Retina (tissue), 1 donor: ENCODE data around the gene UCP3.
A peak's percentile ranks its signal among the peaks of the same experiment; 100 is the strongest.

Source experiments
- DNase-seq: peaks from one replicate; pipeline ENCODE4 v3.0.0-alpha.2; 2016

The UCP3 gene

DNA sequence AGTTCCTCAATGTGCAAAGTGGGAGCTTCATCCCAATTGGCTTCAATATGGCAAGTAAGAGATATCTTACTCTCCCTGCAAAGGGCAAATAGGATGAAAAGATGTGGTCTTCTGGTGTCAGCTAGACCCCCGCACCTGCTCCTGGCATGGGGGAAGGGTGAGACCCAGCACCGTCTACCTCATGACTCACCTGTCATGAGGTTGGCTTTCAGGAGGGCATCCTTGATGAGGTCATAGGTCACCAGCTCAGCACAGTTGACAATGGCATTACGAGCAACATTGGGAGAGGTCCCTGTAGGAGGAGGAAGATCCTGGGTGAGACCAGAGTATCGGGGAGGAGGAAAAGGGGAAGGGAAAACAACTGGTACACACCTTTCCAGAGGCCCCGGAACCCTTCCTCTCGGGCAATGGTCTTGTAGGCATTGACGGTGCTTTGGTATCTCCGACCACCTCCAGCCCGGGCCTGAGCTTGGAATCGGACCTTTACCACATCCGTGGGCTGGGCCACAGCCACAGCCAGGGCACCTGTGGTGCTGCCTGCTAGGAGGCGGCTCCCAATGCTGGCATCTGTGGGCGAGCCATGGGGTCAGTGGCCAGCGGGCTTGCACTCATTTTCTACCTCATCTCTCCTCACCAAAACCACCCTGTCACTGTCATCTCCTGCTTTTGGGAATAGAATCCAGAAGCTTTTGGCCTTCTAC, 32.3 kb downstream of the UCP3 start:
- no peak for DNase-seq

DNA sequence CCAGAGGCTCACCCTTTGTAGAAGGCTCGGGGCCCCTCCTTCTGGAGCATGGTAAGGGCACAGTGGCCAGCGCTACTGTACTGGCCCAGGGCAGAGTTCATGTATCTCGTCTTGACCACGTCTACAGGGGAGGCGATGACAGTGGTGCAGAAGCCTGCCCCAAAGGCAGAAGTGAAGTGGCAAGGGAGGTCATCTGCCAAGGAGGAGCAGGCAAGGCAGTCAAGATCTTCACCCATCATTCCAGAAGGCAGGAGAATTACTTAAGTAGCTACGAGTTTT, 33.5 kb downstream of the UCP3 start:
- no peak for DNase-seq

DNA sequence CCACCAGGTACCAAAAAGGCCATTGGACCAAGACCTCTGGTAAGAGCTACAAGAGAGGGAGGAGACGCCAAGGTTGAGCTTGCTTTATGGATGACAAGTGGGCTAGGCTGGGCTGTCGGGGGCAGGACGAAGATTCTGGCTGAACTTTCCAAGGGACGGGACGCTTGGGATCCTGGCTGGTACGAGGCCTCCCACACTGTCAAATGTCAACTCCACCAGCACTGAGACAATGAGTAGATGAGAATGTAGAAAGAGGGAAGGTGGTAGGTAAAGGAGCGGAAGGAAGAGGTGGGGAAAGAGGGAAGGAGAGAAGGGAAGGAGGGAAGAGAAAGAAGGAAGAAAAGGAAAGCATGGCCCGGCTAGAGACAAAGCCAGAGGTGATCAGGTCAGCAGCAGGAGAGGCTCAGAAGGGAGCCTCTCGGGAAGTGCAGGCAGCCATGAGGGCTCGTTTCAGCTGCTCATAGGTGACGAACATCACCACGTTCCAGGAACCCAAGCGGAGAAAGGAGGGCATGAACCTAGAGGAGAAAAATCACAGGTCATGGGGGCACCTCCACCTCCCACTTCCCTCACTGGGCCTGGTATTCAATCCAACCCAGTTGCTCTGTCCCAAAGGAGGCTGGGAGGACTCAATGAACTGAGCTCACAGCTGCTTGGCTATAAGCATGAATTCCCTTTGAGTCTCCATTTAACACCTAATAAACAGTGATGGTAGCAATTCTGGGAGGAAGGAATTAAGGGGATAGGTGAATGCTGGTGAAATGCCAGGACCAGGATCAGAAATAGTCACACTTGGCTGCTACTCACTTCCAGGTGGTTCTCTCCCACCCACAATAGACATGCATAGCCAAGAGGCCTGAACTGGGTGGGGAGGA, 34.0 kb downstream of the UCP3 start:
- DNase-seq, result no peak

DNA sequence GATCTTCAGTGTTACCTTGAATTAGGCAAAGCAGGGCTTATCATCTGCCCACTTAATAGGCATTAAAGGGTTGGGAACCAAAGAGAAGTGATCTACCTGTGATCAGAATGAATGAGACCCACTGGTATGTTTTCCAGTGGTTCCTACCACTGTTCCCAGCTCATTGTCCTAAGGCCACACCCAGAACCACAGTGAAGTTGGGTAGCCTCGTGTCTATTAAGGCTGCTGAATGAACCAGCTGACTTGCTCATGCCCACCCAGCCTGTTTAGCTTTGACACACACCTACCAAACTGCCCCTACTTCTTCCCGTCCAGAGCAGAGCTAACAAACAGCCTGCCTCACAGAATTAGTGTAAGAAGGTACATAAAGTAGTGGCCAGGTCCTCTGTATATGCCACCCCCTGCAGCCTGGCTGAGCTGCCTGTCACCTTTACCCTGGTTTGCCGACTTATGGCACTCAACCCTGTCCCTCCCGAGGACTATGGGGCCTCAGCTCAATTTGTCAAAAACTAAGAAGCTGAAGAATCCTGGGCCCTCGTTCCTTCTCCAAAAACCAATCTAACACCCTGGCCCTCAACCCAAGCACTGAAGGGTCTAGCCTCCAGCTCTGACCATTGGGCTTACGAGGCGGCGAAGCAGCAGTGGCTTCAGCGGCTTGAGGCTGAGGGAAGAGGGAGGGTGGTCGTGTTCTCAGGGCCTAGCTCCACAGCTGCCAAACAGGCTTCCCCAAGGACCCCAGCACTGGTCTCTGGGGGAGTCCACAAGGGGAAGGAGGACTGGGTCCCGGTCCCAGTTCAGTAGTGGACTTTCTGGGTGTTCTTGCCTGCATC, 36.0 kb downstream of the UCP3 start:
- DNase-seq, result no peak

DNA sequence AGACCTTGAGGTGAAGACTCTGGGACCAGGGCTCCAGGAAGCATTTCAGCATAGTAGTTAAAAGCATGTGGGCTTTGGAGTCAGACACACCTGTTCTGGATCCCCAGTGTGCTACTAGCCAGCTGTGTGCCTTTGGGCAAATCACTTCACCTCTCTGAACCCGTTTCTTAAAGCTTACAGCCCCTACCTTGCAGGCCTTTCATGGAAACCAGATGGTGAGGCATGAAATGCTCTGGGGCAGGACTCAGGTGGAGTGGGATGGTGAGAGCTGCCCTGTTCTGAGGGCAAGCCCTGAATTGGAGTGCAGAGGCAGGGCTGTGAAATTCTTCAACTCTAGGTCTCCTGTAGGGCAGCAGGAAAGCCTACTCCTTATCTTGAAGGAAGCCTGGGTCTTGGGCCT, 36.7 kb downstream of the UCP3 start:
- no peak for DNase-seq

DNA sequence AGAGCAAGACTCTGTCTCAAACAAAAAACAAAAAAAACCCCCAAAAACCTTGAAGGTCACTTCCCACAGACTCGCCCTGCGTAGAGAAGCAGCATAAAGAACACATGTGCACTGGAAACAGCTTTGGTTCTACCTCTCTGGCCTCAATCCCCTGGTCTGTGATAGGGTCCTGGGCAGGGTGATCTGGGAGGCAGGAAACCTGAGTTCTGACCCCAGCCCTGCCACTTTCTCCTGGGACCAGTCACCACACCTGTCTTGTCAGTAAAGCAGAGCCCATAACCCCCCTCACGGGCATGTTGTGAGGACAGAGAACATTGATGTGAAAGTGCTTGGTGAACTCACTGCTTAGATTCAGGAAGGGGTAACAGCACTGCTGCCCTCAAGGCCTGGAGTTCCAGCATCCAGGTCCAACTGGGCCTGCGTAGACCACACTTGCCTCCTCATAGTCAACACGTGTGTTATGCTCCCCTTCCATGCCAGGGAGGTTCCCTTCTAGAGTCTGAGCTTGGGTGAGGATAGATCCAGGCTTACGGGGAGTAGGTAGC, 37.6 kb downstream of the UCP3 start:
- no peak for DNase-seq

DNA sequence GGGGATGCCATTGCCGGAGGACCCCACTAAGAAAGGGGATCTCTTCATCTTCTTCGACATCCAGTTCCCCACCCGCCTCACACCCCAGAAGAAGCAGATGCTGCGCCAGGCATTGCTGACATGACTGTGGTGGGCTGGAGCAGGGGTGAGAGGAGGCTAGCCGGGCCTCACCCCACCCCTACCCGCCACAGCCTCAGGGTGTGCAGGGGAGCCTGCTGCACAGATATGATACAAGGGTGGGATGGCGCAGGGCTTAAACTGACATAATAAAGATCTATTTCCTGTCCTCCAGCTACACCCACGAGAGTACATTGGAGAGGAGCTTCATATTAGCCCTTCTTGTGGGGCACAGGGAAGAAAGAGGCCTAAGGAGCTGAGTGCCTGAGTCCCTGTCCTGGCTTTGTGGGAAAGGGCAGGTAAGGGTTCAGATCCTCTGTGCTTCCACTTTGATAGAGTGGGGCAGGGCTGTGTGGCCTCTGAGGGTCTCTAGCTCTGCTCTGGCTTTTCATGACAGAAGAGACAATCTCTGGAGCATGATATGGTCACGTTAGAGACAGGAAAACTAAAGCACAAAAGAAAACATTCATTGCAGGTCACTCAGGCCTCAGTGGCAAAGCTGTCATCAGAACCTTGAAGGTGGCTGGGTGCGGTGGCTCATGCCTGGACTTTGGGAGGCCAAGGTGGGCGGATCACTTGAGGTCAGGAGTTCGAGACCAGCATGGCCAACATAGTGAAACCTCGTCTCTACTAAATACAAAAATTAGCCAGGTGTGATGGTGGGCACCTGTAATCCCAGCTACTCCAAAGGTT, 38.7 kb downstream of the UCP3 start:
- no peak for DNase-seq

DNA sequence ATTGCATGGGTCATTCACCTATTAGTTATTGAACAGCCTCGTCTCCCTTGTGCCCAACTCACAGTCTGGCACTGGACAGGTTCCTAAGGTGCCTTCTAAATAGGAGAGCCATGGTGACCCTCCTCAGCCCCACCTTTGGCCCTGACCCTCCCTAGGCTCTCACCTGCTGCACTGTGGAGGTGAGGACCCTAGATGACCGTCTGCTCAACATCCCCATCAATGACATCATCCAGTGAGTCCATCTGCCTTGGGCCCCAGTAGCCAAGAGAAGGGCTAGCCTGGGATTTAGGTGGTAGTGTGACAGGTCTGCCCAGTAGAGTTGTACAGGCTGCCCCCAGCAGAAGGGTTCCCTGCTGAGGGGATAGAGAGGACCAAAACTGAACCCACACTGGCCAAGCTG, 39.8 kb downstream of the UCP3 start:
- DNase-seq, result no peak

DNA sequence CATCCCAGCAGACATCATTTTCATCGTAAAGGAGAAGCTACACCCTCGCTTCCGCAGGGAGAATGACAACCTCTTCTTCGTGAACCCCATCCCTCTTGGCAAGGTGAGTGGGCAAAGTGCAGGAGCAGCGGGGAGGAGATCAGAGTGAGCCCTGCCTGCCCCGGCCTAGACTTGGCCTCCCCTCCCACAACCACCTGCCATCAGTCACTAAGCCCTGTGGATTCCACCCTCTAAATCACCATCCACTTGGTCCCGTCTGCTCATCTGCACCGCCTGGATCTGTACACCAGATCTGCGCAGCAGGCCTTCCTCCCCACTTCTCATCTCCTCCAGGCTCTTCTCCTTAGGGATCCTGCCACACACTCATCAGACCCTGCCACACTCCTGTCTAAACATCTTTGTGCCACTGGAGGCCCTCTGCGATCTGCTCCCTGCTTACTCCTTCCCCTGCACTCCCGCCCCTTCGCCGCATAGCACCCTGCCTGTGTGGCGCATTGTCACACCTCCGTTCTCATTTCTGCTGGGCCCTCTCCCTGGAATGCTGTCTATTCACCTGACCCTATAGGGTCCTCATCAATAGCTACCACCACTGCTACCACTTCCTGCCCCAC, 40.4 kb downstream of the UCP3 start:
- no peak for DNase-seq

DNA sequence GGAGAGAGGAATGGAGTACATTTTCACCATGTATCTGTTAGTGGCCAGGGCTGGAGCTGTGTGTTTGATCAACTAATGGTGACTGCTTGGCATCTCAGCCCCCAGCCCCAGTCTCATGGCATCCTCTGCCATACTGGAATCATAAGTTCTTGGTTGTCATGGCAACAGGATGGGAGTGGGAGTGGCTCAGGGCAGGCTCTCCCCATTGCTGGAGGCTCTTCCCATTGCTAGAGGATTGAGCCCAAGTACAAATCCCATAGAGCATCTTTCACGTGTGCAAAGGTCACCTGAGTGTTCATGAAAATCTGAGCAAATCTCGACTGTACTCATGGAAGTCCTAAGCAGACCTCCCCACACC, 43.1 kb downstream of the UCP3 start:
- DNase-seq, result no peak

DNA sequence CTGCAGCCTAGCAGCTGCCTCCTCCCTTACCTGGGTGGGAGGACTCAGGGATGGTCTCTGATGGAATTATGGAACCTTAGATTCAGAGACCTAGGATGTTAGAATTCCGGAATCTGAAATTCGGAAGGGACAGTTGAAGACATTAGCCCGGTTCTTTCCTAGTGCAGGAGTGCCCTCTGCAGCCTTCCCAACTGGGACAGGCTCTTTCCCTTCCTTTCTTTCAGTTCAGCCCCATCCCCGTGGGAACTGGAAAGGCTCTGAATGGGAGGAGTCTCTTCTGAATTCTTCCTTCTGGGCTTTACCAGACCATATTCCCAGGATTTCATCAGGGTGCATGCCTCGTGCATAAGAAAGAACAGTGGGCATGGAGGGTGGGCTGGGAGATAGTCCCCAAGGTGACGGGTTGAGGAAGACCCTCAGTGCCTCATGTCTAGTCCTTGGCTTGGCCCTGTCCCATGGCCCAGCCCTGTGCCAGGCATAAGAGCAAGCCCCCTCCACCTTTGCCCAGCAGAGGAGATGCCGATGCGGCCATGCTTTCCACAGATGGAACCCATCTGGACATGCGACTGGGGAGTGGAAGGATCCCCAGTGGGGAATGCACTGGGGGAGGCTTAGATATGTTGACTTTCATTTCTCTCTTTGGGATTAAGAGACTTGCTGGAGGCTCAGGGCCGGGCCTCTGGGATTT, 43.7 kb downstream of the UCP3 start:
- DNase-seq, result no peak

DNA sequence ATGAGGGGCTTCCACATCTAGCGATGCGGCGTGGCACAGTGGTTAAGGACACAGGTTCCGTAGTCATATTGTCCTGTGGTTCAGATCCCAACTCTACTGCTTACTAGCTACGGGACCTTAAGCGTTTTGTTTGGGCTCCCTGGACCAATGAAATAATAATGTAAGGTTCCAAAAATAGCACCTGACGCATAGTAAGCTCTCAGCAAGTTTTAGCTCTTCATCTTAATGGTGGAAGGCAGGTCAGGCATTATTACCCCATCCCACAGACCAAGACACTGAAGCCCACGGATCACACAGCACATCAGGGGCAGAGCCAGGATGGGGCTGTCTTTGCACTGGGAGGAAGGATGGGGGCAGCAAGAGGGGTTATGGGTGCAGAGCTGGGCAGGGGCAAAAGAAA, 45.0 kb downstream of the UCP3 start:
- DNase-seq, result no peak

DNA sequence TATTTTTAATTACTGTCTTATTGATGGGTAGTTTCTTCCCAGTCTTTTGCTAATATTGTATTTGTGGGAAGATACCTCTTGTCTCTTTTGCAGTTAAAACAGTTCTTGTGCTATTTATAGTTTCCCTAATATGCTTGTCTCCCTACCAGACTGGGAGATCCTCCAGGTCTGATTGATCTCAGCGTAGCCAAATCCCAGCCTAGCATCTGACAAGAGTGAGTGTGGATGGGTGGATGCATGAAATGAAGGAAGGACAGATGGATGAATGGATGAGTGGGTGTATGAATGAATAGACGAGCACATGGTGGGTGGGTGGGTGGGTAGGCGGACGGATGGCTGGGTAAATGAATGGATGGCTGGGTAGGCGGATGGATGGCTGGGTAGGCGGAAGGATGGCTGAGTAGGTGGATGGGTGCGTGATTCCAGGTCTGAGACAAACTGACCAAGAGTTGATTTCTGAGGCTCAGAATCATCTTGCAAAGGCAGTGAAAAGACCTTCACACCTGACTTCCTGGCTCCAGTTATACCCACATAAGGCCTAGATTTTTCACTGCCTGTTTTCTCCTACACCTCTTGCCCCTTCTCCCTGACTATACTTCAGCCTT, 46.7 kb downstream of the UCP3 start:
- no peak for DNase-seq

DNA sequence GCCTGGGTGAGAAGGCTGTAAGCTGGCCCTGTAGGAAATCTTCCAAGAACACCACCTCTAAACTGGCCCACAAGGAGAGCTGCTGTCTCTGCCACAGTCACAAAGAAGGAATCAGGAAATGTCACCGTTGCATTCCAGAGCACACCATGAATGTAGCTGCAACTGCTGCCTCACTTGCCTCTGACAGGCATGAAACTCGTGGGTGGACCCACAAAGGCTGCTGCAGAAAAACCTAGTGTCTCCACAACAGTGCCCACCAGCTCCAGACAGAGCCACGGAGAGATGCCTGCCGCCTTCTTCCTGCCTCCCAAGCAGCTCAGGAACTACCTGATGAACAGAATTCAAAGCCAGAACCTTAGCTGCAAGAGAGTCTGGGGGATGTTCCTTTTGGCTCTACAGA, 47.6 kb downstream of the UCP3 start:
- DNase-seq, result no peak

DNA sequence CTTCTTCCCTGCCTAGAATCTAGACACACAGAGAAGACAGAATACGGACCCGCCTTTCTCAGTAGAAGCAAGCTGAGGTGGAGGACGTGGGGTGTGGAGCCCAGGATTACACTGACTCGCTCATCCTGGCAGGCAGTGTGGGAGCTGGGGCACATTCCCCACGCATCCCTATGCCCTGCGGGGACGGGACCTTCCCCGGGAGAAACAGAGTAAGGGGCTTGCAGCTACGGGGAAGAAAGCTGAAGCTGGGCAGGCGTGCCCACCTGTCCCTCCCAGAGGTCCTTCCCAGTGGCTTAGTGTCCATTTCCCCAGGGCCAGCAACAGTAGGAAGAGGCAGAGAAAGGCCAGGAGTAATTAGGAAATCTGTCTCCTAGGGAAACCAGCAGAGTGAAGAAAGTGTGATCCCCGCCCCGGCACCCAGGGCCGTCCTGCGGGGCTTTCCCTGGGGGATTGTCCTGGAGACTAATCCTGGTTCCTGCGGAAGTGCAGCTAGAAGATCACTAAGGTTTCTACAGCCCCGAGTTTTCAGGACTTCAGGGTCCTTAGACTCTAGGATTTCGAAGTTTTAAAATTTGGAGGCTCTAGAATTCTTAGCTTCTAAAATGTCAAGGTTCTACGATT, 50.3 kb downstream of the UCP3 start:
- DNase-seq, result no peak

DNA sequence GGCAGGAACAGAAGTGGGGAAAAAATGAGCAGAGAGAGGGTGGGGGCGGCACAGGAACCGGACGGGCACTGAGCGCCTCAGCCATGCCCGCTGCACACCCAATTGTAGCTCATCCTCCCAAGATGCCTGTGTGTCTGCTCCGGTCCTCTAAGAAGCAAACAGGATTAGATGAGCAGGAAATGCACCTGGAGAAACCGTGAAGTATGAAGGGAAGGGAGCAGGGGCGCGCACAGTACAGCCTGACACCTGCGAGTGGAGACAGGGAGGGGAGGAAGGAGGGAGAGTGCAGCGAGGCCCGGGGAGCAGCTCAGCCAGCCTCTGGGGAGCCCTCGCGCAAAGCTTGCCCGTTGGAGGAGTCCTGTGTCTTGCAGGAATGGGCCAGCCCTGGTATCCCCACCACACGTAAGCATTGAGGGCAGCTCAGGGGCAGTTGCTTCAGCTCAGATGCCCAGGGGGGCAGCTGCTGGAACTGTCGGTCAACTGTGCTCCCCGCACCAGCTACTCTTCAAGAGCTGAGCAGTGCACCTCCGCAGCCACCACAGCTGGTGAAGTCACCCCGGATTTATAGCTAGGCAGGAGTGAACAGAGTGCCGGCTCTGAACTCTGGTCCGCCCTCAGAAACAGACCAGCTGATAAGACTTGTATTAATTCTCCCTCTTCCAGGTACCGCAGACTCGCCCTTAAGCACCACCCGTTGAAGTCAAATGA, 51.1 kb downstream of the UCP3 start:
- DNase-seq, result no peak

DNA sequence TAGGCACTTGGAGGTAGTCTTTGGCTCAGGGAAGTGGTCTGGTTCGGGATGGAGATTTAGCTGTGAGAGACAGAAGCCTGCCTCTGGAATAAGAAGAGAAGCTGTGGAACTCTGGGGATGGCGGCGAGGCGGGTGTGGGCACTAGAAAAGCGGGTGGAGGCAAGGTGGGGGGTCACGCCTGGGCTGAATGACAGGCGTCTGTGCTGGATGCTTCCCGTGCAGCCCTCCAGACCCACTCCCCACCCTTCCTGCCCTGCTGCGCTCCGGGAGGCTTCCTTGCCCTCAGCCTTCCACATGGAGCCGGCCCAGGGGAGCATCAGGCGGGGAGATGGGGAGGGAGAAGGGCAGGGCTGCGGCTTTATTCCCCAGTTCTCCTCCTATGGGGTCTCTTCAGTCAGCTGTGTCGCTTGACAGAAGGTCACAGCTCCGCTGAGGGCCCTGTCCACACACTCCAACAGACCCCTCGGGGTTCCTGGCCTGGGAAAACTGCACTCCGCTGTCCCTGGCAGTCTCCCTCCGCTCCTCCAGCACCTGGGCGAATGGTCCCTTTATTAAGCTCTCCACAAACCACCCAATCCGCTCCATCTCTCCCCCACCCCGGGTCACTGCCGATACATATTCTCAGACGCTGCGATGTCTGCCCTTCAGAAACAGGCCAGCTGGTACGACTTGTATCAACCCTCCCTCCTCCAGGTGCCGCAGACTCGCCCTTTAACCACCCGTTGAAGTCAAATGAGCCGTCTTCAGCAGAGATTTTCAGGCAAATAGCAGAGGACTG, 51.8 kb downstream of the UCP3 start:
- DNase-seq, result peak; percentile 42

DNA sequence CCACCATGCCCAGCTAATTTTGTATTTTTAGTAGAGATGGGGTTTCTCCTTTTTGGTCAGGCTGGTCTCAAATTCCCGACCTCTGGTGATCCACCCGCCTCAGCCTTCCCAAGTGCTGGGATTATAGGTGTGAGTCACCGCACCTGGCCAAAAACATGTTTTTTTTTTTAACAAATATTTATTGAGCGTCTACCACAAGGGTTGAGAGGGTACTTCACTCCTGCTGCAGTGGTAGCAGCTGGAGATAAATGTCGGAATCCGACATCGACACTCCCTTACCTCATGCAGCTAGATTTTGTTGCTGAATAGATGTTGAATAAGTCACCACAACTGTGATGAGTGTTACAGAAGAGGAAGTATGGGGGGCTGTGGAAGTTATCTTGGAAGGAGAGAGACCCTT, 57.1 kb downstream of the UCP3 start:
- DNase-seq, result no peak
